Sigmoid colon (tissue), 4 donors: Measurements from ENCODE around the gene SUOX.

Experiments used
- EP300 ChIP-seq, 4 donors: sonication (generic); formaldehyde crosslinking; IDR thresholded peaks; one replicate each; pipeline ENCODE4 v1.6.1; 2017; ENCODE audit warnings: antibody characterized with exemption in 4 of 4
- TF ChIP-seq, protein P1 (sequence below), 4 experiments: fragments of 450-650 bp in 3 of 4; fragments of 200-600 bp in 1 of 4; IDR thresholded peaks; one replicate each; pipeline ENCODE4 v1.5.1; 2016 to 2019; ENCODE audit warnings: antibody characterized with exemption in 4 of 4, mild to moderate bottlenecking in 3 of 4, moderate library complexity in 2 of 4

DNA sequence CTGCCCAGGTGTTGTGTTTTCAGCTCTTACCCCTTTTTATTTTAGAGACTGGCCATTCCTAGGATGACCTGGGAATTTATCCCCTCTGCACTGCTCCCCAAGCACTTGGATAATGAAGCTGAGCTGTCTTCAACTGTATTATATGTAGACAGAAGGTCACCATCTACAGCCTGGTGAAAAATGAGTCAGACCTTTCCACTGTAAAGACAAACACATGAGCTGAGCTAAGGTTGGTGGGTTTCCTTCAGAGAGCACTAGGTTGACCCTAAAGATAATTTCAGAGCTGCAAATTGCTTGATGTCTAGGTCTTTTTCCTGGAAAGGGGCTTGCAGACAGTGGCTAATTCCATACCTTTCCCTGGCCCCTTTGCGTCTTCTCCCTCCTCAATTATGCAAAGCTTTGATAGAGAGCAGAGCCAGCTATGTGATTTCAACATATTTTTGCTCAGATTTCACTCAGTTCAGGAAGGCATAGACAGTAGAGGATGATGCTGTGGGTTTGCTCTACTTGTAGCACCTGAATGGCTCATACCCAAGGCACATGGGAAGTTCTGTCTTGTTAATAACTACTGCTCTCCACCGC is 14.5 kb downstream of the SUOX start:
- TF ChIP-seq, protein P1, sequence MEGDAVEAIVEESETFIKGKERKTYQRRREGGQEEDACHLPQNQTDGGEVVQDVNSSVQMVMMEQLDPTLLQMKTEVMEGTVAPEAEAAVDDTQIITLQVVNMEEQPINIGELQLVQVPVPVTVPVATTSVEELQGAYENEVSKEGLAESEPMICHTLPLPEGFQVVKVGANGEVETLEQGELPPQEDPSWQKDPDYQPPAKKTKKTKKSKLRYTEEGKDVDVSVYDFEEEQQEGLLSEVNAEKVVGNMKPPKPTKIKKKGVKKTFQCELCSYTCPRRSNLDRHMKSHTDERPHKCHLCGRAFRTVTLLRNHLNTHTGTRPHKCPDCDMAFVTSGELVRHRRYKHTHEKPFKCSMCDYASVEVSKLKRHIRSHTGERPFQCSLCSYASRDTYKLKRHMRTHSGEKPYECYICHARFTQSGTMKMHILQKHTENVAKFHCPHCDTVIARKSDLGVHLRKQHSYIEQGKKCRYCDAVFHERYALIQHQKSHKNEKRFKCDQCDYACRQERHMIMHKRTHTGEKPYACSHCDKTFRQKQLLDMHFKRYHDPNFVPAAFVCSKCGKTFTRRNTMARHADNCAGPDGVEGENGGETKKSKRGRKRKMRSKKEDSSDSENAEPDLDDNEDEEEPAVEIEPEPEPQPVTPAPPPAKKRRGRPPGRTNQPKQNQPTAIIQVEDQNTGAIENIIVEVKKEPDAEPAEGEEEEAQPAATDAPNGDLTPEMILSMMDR (IDR thresholded peaks at IDR 0.05) = no peak
- no peak for TF ChIP-seq EP300 (IDR thresholded peaks at IDR 0.05)
